ENCODE data around the gene PRKCZ.

- no peak for TF ChIP-seq CTCF (IDR thresholded peaks at IDR 0.05)
- TF ChIP-seq ZFX (IDR thresholded peaks at IDR 0.05; ENCODE audit: borderline replicate concordance): no peak
These were observed 134.3 kb downstream of the PRKCZ start for GRCh38 chr1:2184531-2184930.
